ENCODE measurements around the gene DMD.

The DMD gene

GRCh38 chrX:33065415-33065814 is 145.9 kb downstream of the DMD start:
- TF ChIP-seq POLR2AphosphoS5 (IDR thresholded peaks at IDR 0.05; ENCODE audit: low read depth, low read length), result no peak
- TF ChIP-seq SIN3A (IDR thresholded peaks at IDR 0.05; ENCODE audit: borderline replicate concordance, insufficient read depth, low read length), result no peak
- no peak for TF ChIP-seq FOXP2 (optimal IDR thresholded peaks at IDR 0.05; ENCODE audit: borderline replicate concordance, extremely low read depth, extremely low read length, insufficient read depth)
- TF ChIP-seq REST (IDR thresholded peaks at IDR 0.05; ENCODE audit: insufficient read depth in 1 of 2, low read depth in 2 of 2, low read length in 2 of 2), result no peak
- TF ChIP-seq TAF1 (IDR thresholded peaks at IDR 0.05; ENCODE audit: borderline replicate concordance, insufficient read depth, low read length), result no peak

- TF ChIP-seq REST (IDR thresholded peaks at IDR 0.05; ENCODE audit: insufficient read depth in 1 of 2, low read depth in 2 of 2, low read length in 2 of 2), result no peak
These were observed 149.3 kb downstream of the DMD start for GRCh38 chrX:33062041-33062440.

GRCh38 chrX:33053001-33053400 is 158.3 kb downstream of the DMD start:
- TF ChIP-seq POLR2AphosphoS5 (IDR thresholded peaks at IDR 0.05; ENCODE audit: low read depth, low read length) (no peak), TAF1 (IDR thresholded peaks at IDR 0.05; ENCODE audit: borderline replicate concordance, insufficient read depth, low read length) (no peak), SIN3A (IDR thresholded peaks at IDR 0.05; ENCODE audit: borderline replicate concordance, insufficient read depth, low read length) (no peak), REST (IDR thresholded peaks at IDR 0.05; ENCODE audit: insufficient read depth in 1 of 2, low read depth in 2 of 2, low read length in 2 of 2) (no peak), FOXP2 (optimal IDR thresholded peaks at IDR 0.05; ENCODE audit: borderline replicate concordance, extremely low read depth, extremely low read length, insufficient read depth) (no peak)

GRCh38 chrX:33045882-33046281 is 165.5 kb downstream of the DMD start:
- TF ChIP-seq TAF1 (IDR thresholded peaks at IDR 0.05; ENCODE audit: borderline replicate concordance, insufficient read depth, low read length) (no peak), REST (IDR thresholded peaks at IDR 0.05; ENCODE audit: insufficient read depth in 1 of 2, low read depth in 2 of 2, low read length in 2 of 2) (no peak), FOXP2 (optimal IDR thresholded peaks at IDR 0.05; ENCODE audit: borderline replicate concordance, extremely low read depth, extremely low read length, insufficient read depth) (no peak), SIN3A (IDR thresholded peaks at IDR 0.05; ENCODE audit: borderline replicate concordance, insufficient read depth, low read length) (no peak), POLR2AphosphoS5 (IDR thresholded peaks at IDR 0.05; ENCODE audit: low read depth, low read length) (no peak)

- TF ChIP-seq FOXP2 (optimal IDR thresholded peaks at IDR 0.05; ENCODE audit: borderline replicate concordance, extremely low read depth, extremely low read length, insufficient read depth) (no peak), SIN3A (IDR thresholded peaks at IDR 0.05; ENCODE audit: borderline replicate concordance, insufficient read depth, low read length) (no peak), REST (IDR thresholded peaks at IDR 0.05; ENCODE audit: insufficient read depth in 1 of 2, low read depth in 2 of 2, low read length in 2 of 2) (no peak), POLR2AphosphoS5 (IDR thresholded peaks at IDR 0.05; ENCODE audit: low read depth, low read length) (no peak), TAF1 (IDR thresholded peaks at IDR 0.05; ENCODE audit: borderline replicate concordance, insufficient read depth, low read length) (no peak)
These were observed 166.1 kb downstream of the DMD start for GRCh38 chrX:33045245-33045644.
